RWPE2 (cell line): Measurements from ENCODE around the gene CTNNA1.
"Not testable (repeated sequence)": the region's sequence is repeated elsewhere in the genome, so short reads cannot be mapped to it uniquely, and the experiment has no call there.

Experiments
- ATAC-seq: fragments of 200-7000 bp; cut with Tn5 transposase; 3 replicates; pipeline ENCODE4 v1.9.1; 2021; ENCODE audit warnings: low read depth
- DNase-seq: peaks from one replicate; pipeline ENCODE4 v3.0.0-alpha.2; 2020; ENCODE audit warnings: low spot score
- H3K27ac ChIP-seq: fragments of 450-650 bp; 2 replicates; pipeline ENCODE4 v1.5.1; 2017; ENCODE audit warnings: mild to moderate bottlenecking; ENCODE audit not compliant: poor library complexity, severe bottlenecking
- H3K27me3 ChIP-seq: fragments of 250-450 bp; sonication (Bioruptor Pico); 2 replicates; pipeline ENCODE4 v1.5.1; 2021; ENCODE audit warnings: mild to moderate bottlenecking, moderate library complexity; ENCODE audit not compliant: insufficient read depth, poor library complexity, severe bottlenecking
- H3K36me3 ChIP-seq: fragments of 250-450 bp; sonication (Bioruptor Pico); 2 replicates; pipeline ENCODE4 v1.5.1; 2020; ENCODE audit warnings: low read depth, mild to moderate bottlenecking, moderate library complexity
- H3K4me1 ChIP-seq: fragments of 250-450 bp; sonication (Bioruptor Pico); 2 replicates; pipeline ENCODE4 v1.5.1; 2021; ENCODE audit warnings: mild to moderate bottlenecking, moderate library complexity; ENCODE audit not compliant: insufficient read depth, poor library complexity, severe bottlenecking
- H3K4me3 ChIP-seq: fragments of 250-450 bp; sonication (Bioruptor Pico); 2 replicates; pipeline ENCODE4 v1.5.1; 2021; ENCODE audit warnings: mild to moderate bottlenecking, moderate library complexity; ENCODE audit not compliant: severe bottlenecking
- H3K9me3 ChIP-seq: fragments of 250-450 bp; sonication (Bioruptor Pico); 2 replicates; pipeline ENCODE4 v1.5.1; 2021; ENCODE audit warnings: mild to moderate bottlenecking, moderate library complexity; ENCODE audit not compliant: severe bottlenecking
- TF ChIP-seq, protein P1 (sequence below): fragments of 450-650 bp; IDR thresholded peaks from one replicate; pipeline ENCODE4 v1.5.1; 2017; ENCODE audit warnings: mild to moderate bottlenecking, moderate library complexity; ENCODE audit not compliant: poor library complexity, severe bottlenecking

CTNNA1 gene

DNA sequence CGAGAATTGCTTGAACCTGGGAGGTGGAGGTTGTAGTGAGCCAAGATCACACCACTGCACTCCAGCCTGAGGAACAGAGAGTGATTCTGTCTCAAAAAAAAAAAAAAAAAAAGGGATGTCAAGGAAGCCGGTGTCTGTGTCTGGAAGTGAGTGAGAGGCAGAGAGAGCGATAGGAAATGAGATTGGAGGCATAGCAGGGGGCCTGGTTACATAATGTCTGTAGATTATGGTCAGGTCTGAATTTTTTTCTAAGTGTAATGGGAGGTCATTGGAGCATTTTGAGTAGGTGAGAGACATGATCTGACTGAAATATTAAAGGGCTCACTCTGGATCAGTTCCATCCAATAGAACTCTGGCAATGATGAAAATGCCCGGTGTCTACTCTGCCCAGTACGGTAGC lies 40.4 kb upstream of the CTNNA1 start:
- TF ChIP-seq, protein P1, sequence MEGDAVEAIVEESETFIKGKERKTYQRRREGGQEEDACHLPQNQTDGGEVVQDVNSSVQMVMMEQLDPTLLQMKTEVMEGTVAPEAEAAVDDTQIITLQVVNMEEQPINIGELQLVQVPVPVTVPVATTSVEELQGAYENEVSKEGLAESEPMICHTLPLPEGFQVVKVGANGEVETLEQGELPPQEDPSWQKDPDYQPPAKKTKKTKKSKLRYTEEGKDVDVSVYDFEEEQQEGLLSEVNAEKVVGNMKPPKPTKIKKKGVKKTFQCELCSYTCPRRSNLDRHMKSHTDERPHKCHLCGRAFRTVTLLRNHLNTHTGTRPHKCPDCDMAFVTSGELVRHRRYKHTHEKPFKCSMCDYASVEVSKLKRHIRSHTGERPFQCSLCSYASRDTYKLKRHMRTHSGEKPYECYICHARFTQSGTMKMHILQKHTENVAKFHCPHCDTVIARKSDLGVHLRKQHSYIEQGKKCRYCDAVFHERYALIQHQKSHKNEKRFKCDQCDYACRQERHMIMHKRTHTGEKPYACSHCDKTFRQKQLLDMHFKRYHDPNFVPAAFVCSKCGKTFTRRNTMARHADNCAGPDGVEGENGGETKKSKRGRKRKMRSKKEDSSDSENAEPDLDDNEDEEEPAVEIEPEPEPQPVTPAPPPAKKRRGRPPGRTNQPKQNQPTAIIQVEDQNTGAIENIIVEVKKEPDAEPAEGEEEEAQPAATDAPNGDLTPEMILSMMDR: no peak

DNA sequence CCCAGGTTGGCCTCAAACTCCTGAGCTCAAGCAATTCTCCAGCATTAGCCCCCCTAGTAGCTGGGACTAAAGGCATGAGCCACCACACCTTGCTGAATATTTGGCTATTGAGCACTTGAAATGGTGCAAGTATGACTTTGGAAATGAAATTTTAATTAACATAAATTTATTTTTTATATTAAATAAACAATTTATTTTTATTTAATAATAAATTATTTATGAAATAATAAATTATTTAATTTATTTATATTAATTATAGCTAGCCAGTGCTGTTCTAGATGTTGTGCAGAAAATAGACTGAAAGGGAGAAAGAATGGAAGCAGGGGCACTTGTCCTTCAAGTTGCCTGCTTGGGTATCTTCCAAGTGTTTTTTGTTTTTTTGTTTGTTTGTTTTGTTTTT lies 40.0 kb upstream of the CTNNA1 start:
- Histone ChIP-seq H3K36me3 (no peaks in the 10 kb centered on the region), H3K27me3 (no peaks in the 10 kb centered on the region), H3K27ac (no peak overlapping the region), H3K4me1 (peaks cover 12% of the 10 kb centered on the region), H3K4me3 (no peak overlapping the region), H3K9me3 (no peaks in the 10 kb centered on the region)
- no peak for ATAC-seq
- DNase-seq: no peak
- TF ChIP-seq, protein P1: no peak

More for the DNA sequence above, 40.4 kb upstream of the CTNNA1 start:
- Histone ChIP-seq H3K4me1 (peaks cover 12% of the 10 kb centered on the region), H3K9me3 (no peaks in the 10 kb centered on the region), H3K27me3 (no peaks in the 10 kb centered on the region), H3K36me3 (no peaks in the 10 kb centered on the region), H3K27ac (no peak overlapping the region), H3K4me3 (no peak overlapping the region)
- no peak for DNase-seq
- ATAC-seq: no peak

GRCh38 chr5:138714694-138715093 lies 38.5 kb upstream of the CTNNA1 start:
- H3K27me3 ChIP-seq: no peaks in the 10 kb centered on the region
- TF ChIP-seq, protein P1: no peak
- DNase-seq: no peak
- no peak for ATAC-seq
- peaks cover 12% of the 10 kb centered on the region for H3K4me1 ChIP-seq
- H3K9me3 ChIP-seq: no peaks in the 10 kb centered on the region
- H3K36me3 ChIP-seq: no peaks in the 10 kb centered on the region
- H3K27ac ChIP-seq: no peak overlapping the region
- no peak overlapping the region for H3K4me3 ChIP-seq

DNA sequence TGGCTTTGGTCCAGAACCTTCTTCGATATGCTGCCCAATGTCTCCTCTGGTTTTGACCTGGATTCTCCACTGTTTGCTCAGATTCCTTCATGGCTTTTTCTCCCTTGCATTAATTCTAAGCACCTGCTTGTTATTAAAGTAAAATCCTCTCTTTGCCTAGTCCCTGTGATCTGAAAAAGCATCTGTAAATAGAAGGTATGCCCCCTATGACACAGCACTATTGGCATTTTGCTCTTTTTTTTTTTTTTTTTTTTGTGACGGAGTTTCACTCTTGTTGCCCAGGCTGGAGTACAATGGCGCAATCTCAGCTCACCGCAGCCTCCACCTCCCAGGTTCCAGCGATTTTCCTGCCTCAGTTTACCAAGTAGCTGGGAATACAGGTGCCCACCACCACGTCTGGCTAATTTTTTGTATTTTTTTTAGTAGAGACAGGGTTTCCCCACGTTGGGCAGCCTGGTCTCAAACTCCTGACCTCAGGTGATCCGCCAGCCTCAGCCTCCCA lies 37.2 kb upstream of the CTNNA1 start:
- not testable (repeated sequence) for DNase-seq

GRCh38 chr5:138716456-138716924 lies 36.7 kb upstream of the CTNNA1 start:
- DNase-seq: no peak
- no peak overlapping the region for H3K4me3 ChIP-seq

More for the DNA sequence above, 37.2 kb upstream of the CTNNA1 start:
- not testable (repeated sequence) for H3K27me3 ChIP-seq, H3K27ac ChIP-seq, H3K9me3 ChIP-seq, H3K36me3 ChIP-seq, H3K4me3 ChIP-seq
- H3K4me1 ChIP-seq: peaks cover 12% of the 10 kb centered on the region
- ATAC-seq: peak; percentile 38; the same call in 1 of the 3 replicates

More at GRCh38 chr5:138716456-138716924, 36.7 kb upstream of the CTNNA1 start:
- Histone ChIP-seq H3K27ac (peak overlapping the region; percentile 9), H3K9me3 (no peaks in the 10 kb centered on the region), H3K36me3 (no peaks in the 10 kb centered on the region), H3K4me1 (peaks cover 12% of the 10 kb centered on the region), H3K27me3 (no peaks in the 10 kb centered on the region)
- ATAC-seq: peak; percentile 70
- TF ChIP-seq, protein P1: no peak
